ENCODE results near the gene GALNT9.

The GALNT9 gene

DNA sequence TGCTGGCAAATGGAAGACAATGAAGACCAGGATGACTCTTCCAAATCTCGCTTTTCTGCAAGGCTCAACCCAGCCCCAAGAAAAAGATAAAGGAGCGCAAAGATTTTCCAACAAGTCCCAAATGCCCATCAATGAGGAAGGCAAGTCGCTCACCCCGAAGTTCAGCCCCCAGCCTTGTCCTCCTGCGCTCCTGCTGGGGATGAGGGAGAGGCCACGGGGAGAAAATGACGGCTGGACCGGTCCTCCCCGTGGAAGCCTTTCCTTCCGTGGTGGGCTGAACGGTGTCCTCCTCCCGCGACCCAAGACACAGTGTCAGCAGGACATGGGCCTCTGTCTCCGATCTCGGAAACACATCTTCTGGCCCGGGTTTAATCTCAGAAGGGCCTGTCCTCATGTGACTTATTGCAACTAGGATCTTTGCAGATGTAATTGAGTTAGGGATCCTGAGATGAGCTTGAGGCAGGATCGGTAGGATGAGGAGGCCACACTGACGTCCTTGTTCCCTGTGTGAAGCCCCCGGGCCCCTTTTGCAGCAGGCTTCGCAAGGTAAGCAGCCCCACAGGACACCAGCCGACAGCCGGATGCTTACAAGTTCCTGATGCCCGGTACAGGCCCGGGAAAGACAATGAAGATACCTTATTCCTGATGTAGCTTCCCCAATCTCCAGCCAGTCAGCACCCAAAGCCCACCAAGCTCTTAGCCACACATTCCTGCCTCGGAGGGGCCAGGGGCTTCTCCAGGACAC lies 64.2 kb downstream of the GALNT9 start:
- TF ChIP-seq CSDC2 (CRISPR knock-in tag; IDR thresholded peaks at IDR 0.05) (no peak), GLIS3 (CRISPR knock-in tag; IDR thresholded peaks at IDR 0.05) (no peak), BACH2 (CRISPR knock-in tag; IDR thresholded peaks at IDR 0.05; ENCODE audit: borderline replicate concordance) (no peak), RARB (CRISPR knock-in tag; IDR thresholded peaks at IDR 0.05) (no peak), ISL1 (CRISPR knock-in tag; IDR thresholded peaks at IDR 0.05) (no peak), CREB5 (CRISPR knock-in tag; IDR thresholded peaks at IDR 0.05; ENCODE audit: low read depth) (no peak), OSR1 (CRISPR knock-in tag; IDR thresholded peaks at IDR 0.05) (no peak), TOX (CRISPR knock-in tag; IDR thresholded peaks at IDR 0.05; ENCODE audit: borderline replicate concordance) (no peak), SNAI2 (CRISPR knock-in tag; IDR thresholded peaks at IDR 0.05) (no peak), ZNF565 (CRISPR knock-in tag; conservative IDR thresholded peaks at IDR 0.05; ENCODE audit: low read depth) (no peak), ZC3H10 (CRISPR knock-in tag; IDR thresholded peaks at IDR 0.05) (no peak), ZFP3 (CRISPR knock-in tag; IDR thresholded peaks at IDR 0.05) (no peak), TCF4 (CRISPR knock-in tag; IDR thresholded peaks at IDR 0.05; ENCODE audit: borderline replicate concordance) (no peak), ESRRG (CRISPR knock-in tag; IDR thresholded peaks at IDR 0.05) (no peak), ZFP30 (CRISPR knock-in tag; IDR thresholded peaks at IDR 0.05) (no peak)
- TF ChIP-seq, protein P1, sequence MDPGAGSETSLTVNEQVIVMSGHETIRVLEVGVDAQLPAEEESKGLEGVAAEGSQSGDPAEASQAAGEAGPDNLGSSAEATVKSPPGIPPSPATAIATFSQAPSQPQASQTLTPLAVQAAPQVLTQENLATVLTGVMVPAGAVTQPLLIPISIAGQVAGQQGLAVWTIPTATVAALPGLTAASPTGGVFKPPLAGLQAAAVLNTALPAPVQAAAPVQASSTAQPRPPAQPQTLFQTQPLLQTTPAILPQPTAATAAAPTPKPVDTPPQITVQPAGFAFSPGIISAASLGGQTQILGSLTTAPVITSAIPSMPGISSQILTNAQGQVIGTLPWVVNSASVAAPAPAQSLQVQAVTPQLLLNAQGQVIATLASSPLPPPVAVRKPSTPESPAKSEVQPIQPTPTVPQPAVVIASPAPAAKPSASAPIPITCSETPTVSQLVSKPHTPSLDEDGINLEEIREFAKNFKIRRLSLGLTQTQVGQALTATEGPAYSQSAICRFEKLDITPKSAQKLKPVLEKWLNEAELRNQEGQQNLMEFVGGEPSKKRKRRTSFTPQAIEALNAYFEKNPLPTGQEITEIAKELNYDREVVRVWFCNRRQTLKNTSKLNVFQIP (CRISPR knock-in tag; IDR thresholded peaks at IDR 0.05; ENCODE audit: borderline replicate concordance, low read depth), result no peak
- TF ChIP-seq, protein P2, sequence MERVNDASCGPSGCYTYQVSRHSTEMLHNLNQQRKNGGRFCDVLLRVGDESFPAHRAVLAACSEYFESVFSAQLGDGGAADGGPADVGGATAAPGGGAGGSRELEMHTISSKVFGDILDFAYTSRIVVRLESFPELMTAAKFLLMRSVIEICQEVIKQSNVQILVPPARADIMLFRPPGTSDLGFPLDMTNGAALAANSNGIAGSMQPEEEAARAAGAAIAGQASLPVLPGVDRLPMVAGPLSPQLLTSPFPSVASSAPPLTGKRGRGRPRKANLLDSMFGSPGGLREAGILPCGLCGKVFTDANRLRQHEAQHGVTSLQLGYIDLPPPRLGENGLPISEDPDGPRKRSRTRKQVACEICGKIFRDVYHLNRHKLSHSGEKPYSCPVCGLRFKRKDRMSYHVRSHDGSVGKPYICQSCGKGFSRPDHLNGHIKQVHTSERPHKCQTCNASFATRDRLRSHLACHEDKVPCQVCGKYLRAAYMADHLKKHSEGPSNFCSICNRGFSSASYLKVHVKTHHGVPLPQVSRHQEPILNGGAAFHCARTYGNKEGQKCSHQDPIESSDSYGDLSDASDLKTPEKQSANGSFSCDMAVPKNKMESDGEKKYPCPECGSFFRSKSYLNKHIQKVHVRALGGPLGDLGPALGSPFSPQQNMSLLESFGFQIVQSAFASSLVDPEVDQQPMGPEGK (CRISPR knock-in tag; IDR thresholded peaks at IDR 0.05; ENCODE audit: borderline replicate concordance), result no peak

DNA sequence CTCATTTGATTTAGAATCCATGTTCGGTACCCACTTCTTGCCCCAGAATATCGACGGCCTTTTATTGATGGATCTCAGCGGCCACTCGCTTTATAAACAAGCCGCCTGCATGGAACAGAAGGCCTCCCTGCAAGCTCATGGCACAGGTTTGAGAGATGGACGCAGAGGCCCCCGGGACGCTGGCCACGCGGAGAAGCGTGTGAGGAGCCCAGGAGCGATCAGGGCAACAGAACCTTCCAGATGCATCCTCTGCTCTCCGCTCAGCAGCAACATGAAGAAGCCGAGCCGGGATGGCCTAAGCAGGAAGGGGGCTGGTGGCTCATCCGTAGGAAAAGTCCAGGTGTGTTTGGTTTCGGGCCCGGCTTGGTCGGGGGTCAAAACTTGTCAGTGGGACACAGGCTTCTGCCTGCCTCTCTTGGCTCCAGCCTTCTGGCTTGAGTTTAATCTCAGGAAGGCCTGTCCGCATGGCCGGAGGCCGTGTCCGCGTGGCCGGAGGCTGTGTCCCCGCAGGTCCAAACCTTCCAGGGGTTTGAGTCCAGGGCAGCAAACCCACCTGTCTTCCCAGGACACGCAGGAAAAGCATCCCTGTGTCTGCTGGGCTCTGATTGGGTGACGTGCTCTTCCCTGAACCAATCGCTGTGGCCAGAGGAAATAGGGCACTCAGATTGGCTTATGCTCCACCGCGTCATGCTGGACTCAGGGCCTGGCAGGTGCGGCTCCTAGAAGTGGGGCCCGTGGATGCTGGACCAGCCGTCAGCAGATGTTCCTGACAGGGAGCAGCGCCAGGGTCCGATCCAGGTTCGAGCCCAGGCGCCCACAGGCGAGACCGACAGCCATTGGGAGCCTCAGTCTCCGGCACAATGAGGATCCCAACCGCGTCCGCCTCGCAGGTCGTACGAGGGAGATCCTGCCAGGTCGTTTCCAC lies 65.0 kb downstream of the GALNT9 start:
- ATAC-seq, result no peak
- no peak for TF ChIP-seq GLIS3 (CRISPR knock-in tag; IDR thresholded peaks at IDR 0.05)
- TF ChIP-seq PPARA (CRISPR knock-in tag; IDR thresholded peaks at IDR 0.05; ENCODE audit: borderline replicate concordance), result no peak
- TF ChIP-seq ZC3H10 (CRISPR knock-in tag; IDR thresholded peaks at IDR 0.05), result no peak
- TF ChIP-seq, protein P2 (CRISPR knock-in tag; IDR thresholded peaks at IDR 0.05; ENCODE audit: borderline replicate concordance), result no peak
- no peak for TF ChIP-seq ZNF70 (CRISPR knock-in tag; IDR thresholded peaks at IDR 0.05)
- TF ChIP-seq RARB (CRISPR knock-in tag; IDR thresholded peaks at IDR 0.05), result no peak
- TF ChIP-seq ZNF565 (CRISPR knock-in tag; conservative IDR thresholded peaks at IDR 0.05; ENCODE audit: low read depth), result no peak
- no peak for TF ChIP-seq ZFP30 (CRISPR knock-in tag; IDR thresholded peaks at IDR 0.05)
- TF ChIP-seq ZFP3 (CRISPR knock-in tag; IDR thresholded peaks at IDR 0.05), result no peak
- TF ChIP-seq ARNTL (CRISPR knock-in tag; IDR thresholded peaks at IDR 0.05; ENCODE audit: borderline replicate concordance, low read depth), result no peak
- no peak for TF ChIP-seq TSHZ2 (CRISPR knock-in tag; IDR thresholded peaks at IDR 0.05)
- TF ChIP-seq TOX (CRISPR knock-in tag; IDR thresholded peaks at IDR 0.05; ENCODE audit: borderline replicate concordance), result no peak
- no peak for TF ChIP-seq TCF4 (CRISPR knock-in tag; IDR thresholded peaks at IDR 0.05; ENCODE audit: borderline replicate concordance)
- TF ChIP-seq SNAI2 (CRISPR knock-in tag; IDR thresholded peaks at IDR 0.05), result no peak
- no peak for TF ChIP-seq CSDC2 (CRISPR knock-in tag; IDR thresholded peaks at IDR 0.05)
- no peak for TF ChIP-seq ESRRG (CRISPR knock-in tag; IDR thresholded peaks at IDR 0.05)

More for the DNA sequence above, 64.2 kb downstream of the GALNT9 start:
- ATAC-seq, result no peak
